Tongue (tissue), 2 donors: ENCODE measurements around the gene CCDC70. TPM values are rescaled to one million over a fixed set of nuclear protein-coding genes. Genes with fewer than 3 reads are reported as not detected.
"Not testable (repeated sequence)": the region's sequence is repeated elsewhere in the genome, so short reads cannot be mapped to it uniquely, and the experiment has no call there.

Source experiments
- DNase-seq: peaks from one replicate; pipeline ENCODE4 v3.0.0-alpha.2; 2015
- total RNA-seq: library from RNA; depleted of rRNA; stranded (reverse); fragments of >200 nt; gene quantifications from one replicate; pipeline ENCODE4 v1.2.3, GENCODE V29; 2014

The CCDC70 gene
- total RNA-seq: not detected

- no peak for DNase-seq
Observed at GRCh38 chr13:51861723-51862300, at the start of gene CCDC70. TSS of gene CCDC70 (plus strand) at chr13:51861969. CDS start at chr13:51865412, 3,443 bp downstream.

GRCh38 chr13:51814071-51814470 is 47.7 kb upstream of the CCDC70 start:
- no peak for DNase-seq

DNA sequence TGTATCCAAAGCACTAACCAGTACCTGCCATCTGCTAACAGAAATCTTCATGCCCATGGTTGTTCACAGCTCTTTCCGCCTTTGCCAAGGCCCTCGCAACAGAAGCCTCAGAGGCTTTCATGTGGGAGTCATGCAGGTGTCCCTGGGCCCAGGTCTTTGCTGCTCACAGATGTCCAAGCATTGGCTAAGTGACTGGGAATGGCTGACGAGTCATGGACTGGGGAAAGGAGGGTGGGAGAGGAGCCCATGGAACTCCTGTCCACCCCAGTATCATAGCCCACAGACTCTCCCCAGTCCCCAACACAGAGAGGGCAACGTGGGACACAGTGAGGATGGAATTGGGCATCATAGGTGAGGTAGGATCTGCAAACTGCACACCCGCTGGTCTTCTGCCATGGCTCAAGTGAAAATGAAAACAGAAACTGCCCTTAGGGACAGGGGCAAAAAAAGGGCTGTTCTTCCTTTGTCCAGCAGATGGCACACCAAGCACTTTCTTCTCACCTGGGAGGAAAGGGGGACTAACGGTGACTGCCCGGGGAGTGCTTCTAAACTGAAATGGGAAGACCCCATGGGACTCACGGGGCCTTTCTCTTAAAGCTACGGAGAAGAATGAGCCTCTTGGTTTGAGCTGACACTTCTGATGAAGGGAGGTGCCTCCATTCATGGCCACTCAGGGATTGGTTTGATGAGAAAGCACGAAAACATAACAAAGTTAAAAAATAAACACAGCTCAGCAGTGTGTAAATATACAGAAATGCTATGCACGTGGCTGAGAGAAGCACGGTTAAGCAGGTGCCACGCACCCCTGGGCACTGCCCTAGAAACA is 46.7 kb upstream of the CCDC70 start:
- DNase-seq: peak; percentile 81

DNA sequence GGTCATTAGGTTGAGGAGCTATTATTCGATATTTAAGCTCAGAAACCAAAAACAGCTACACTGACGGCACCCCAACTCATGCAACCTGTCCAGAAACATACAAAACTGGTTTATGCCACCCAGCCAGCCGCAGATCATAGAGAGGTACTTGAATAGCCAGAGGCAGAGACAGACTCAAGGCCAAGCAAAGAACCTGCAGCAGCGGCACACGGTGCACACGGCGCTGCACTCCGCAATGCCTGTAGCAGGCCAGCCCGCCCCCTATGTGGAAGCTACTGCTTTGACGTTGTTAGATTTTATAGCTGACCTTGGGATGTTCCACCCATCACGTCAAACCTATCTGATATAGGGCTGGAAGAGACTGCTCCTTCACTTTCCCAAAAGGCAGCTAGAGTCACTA is 45.9 kb upstream of the CCDC70 start:
- DNase-seq: no peak

GRCh38 chr13:51816604-51817249 is 45.0 kb upstream of the CCDC70 start:
- DNase-seq: no peak

DNA sequence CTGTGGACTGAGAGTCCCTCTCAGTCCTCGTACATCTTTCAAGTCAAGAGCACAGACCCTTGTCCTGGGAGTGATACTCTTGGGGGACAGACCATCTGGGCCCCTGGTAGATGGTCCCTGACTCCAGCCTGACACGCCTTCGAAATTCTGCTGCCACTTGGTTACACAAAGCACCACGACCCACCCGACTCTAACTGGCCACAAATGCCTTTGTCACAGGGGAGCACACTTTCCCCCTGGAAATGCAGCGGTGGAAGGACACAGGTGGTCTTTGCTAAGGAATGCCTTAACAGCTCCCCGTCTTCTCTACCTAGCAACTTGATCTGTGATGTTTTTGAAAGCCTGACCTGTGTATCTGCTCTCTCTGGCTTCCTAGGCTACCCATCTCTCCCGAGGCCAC is 44.1 kb upstream of the CCDC70 start:
- DNase-seq: no peak

DNA sequence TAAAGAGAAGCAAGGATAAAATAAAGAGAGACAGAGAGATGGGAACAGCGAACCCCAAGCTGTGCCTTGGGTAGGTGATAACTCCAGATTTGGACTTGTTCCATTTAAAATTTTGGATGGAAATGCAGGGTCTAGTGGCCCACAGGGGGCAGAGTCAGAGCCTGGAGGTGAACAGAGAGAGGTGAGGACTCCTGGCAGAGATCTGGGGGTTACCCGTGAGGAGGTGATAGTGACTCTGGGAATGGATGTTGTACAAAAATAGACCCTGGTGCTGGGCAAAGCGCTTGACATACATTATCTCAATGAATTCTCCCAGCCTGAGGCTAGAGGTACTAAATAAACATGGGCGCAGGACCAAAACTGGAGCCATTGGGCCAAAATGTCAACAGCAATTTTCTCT is 43.5 kb upstream of the CCDC70 start:
- no peak for DNase-seq

DNA sequence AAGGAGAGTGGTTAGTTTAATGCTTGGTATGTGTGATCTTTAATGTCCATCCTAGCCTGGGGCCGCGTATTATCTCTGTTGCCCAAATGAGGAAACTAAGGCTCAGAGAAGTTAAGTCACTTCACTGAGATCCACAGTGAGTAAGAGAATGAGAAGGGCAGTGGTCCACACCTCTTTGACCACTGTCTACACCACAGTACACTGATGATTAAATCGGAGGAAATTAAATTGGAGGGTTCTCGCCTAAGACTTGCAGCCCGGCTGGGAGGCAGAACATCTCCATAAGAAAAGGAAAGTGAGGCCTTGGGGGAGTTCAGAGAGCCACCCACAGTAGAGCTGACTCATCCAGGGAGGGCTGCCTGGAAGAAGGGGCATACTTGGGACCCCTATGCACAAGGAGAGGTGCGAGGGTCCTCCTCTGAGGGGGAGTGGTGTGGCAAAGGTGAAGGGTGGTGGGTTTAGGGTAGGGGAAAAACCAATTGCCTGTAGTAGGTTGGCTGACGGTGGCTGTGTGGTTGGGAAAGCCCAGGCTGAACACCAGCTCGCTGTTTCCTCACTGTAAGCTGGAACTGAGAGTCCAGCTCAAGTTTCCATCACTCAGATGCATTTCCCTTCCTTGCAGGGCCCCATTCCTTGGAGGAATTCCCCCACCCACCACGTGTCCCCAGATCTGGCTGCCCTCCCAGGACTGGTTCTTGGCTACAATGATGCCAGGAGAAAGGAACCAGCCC is 42.8 kb upstream of the CCDC70 start:
- DNase-seq: peak; percentile 45

DNA sequence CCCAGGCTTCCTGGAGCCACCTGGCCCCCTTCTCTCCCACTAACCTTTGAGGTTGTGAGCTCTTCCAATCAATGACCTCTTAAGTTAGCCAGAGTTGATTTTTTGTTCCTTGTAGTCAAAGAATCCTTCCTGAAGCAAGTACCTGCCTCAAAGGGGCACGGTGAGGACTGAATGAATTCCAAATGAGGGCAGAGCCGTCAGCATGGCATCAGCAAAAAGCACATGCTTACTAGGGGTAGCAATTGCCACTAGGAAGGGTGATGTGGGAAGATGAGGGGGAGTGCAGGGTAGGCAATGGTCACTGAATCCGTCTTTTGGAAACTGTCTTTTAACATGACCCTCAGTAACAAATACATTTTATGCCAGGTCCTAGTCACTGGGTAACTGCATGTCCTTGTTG is 42.2 kb upstream of the CCDC70 start:
- no peak for DNase-seq

- no peak for DNase-seq
Observed at GRCh38 chr13:51820016-51820597, 41.7 kb upstream of the CCDC70 start.

DNA sequence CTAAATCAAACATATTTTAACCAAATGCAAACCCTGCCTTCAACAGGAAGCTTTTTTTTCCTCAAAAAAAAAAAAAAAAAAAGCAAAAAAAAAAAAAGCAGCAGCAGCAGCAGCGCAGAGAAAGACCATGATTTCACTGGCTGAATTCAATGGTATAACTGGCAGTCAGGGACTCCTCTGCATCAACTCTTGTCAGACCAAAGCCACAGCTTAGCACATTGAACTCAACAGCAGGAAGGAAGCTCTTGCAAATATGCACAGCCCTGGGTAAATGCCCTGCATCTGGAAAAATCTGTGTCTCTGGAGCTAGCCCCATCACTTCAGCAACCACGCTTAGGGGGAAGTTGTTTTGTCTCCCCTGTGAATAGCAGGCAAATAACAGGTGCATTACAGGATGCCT is 40.2 kb upstream of the CCDC70 start:
- DNase-seq: no peak

DNA sequence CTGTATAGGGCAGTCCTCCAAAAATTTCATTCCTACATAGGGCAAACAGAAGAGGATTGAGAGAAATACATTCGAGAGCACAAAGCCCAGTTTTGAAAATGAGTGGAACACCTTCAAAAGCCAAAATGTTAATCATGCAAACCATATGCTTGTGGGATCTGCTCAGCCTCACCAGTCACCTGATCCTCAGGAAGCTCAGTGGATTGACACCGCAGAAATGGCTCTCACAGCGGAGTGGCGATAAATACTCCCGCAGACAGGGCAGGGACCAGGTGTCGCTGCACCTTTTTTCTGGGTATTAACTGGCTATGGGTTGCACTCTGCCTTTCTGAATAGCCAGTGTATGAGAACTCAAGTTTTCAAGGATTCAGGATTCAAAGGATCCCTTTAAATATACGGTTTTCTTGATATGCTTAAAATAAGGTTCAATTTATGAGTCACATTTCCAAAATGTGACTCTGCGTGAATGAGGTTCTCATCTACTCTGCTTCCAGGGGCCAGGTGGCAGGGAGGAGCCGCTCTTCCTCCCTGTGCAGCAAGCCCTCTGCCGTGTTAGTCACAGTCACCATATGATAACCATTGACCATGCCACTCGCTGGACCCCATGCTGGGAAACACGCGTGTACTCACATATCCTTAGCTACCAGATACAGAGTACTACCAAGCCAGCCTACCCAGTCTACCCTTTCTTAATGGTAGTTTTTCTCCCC is 39.5 kb upstream of the CCDC70 start:
- no peak for DNase-seq

- DNase-seq: peak; percentile 86
Observed at GRCh38 chr13:51823359-51823758, 38.4 kb upstream of the CCDC70 start.

DNA sequence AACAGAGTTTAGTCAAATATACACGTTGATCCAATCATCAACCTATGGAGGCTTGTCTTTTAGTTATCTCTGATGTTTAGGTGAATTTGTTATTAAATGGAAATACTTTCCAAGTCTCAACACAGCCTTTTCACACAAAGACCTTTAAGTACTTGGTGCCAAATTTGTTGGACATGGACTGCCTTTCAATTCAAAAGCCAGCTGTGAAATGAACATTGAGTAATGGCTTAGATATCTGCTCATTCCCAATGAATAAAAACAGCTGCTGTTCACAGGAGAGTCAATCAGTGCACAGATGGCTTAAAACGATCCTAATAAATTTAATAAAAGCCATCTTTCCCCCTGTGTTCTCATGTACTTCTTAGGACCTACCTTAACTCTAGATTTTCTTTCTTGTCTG is 37.9 kb upstream of the CCDC70 start:
- DNase-seq: peak; percentile 82

- not testable (repeated sequence) for DNase-seq
Observed at GRCh38 chr13:51824712-51825111, 37.1 kb upstream of the CCDC70 start.

GRCh38 chr13:51825165-51825592 is 36.6 kb upstream of the CCDC70 start:
- no peak for DNase-seq

- DNase-seq: no peak
Observed at GRCh38 chr13:51825681-51826254, 36.0 kb upstream of the CCDC70 start.

- DNase-seq: peak; percentile 39
Observed at GRCh38 chr13:51826606-51827005, 35.2 kb upstream of the CCDC70 start.

DNA sequence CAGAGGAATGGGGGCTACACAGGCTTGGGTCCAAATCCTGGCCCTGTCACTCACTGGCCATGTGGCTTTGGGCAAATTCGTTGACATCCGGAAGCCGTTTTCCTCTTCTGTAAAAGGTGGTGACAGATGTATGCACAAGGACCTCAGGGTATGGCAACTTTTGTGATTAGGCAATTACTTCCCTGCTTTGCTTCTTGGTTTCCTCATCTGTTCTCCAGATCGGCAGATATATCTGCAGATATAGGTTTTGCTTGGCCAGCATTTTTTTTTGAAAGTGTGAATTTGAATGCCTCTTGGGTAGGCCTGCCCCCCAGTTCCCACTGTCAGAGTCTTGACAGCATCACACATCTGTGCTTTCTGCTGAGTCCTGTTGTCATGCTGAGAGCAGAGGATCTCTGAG is 34.5 kb upstream of the CCDC70 start:
- DNase-seq: no peak

DNA sequence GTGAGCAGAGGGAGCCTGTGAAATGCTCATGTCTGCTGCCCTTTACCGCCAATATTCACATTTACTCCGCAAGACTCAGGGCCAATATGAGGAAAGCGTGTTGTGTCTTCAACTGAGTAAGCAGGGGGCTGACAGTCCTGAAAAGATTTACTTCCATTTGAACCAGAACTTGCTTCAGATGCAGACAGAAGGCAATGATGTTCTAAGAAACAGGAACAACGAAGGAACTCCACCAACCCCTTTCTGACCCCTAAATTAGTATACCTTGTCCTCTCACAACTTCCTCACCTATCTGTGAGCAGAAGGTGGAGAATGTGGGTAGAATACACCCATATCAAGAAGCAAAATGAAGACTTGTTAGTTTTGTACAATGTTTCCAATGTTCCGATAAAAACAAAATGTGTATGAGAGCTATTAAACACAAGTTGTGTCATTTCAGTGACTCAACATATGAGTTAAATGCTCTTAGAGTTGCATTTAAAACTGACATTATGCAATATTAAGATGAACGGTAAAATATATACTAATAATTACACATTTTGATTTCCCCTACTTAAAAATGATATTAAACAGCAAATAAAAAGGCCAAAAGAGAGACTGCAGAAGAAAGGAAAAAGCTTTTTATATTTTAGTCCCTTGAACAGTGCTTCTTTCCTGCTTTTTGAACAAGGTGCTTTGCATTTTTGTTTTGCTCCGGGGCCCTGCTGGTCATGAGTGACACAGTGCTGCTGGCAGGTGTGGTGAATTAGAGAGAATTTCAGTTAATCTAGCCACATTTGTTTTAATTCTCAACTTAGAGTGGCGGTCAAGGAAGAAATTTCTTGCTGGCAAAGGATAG is 32.8 kb upstream of the CCDC70 start:
- DNase-seq: no peak

DNA sequence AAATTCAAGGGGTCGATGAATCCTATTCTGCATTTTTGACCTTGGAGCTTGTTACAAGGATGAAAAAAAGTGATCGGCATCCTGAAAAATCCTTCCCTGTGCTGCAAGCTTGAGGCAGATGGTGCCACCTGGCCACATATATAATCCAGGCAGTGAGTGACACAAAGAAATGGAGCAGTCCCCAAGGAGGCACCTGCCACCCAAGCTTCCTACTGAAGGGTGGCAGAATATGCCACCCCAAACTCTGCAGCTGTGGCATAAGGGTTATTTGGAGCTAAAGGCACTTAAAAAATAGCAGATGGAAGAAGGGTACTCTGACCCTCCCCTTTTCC is 32.2 kb upstream of the CCDC70 start:
- peak; percentile 24 for DNase-seq
